ENCODE results near the gene CLPTM1L.
"Not testable (repeated sequence)": the region's sequence is repeated elsewhere in the genome, so short reads cannot be mapped to it uniquely, and the experiment has no call there.

Gene CLPTM1L

GRCh38 chr5:1338506-1339070 is 6.3 kb downstream of the CLPTM1L start:
- no peak for DNase-seq

DNA sequence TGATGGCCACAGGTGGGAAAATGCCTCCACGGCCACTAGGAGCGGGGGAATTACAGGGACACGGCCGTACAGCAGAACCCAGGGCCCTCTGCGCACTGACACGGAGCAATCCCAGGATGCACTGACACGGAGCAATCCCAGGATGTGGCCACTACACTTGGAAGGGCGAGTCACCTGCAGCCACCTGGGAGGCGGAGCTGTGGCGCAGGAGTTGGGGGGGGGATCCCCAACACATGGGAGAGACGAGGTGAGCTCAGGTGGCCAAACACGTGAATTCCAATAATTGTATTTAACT is 6.8 kb downstream of the CLPTM1L start:
- DNase-seq, result no peak

DNA sequence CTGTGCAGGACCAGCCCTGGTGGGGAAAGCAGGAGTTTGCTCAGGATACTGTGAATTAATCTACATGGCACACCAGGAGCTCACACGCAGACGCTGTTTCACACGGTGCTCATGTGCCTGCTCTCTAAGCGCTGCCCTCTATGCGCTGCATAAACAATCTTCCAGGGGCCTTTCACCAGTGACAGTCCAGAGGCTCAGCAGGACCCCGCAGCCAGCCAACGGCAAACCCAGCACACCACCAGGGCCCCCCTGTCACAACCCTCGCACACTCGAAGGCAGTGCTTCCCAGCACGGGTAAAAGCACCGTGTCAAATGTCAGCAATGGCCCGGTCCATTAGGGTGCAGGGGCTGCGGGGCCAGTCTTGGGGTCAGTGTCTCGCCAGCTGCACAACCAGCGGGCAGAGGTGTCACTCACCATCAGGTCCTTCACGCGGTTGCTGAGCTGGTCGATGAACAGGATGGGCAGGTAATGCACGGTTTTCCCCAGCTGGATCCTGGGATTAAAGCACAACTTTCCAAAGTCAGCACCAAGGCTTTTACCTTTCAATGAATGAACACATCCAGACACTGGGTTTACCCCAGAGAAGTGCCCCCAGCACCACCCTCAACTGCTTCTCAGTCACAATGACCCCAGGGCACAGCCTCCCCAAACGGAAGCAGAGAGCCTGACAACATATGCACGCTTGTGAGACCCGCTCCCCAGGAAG is 7.3 kb downstream of the CLPTM1L start:
- no peak for DNase-seq

DNA sequence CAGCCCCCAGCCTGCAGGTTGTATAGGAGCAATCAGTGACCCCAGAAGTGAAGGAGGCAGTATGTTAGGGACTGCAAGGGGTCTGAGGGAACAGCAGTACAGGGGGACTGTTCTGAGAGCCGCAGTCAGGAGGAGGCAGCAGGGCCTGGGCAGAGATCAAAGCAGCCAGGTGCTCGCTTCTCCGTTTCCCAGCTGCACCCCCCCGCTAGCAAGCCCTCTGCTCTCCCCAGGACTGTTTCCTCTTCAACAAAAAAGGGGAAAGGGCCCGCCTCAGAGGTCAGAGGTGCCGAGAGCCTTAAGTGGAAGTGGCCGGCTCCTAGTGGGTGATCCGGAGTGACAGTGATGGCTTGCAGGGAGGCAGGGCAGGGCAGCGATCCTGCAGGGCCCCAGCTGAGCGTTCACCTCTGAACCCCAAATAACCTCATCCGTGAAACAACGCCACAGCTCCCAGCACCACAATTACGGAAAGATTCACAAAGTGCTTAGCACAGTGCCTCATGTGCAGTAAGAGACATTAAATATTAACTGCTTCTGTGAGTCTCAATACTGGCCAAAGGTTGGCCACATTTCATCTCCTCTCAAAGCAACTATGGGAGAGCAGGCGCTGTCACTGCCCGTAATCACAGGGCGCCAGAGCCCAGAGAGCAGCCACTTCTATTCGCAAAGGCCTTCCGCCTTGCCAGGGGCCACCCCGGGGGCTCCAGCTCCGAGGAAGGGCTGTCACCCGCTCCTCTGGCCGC is 8.0 kb downstream of the CLPTM1L start:
- no peak for DNase-seq

DNA sequence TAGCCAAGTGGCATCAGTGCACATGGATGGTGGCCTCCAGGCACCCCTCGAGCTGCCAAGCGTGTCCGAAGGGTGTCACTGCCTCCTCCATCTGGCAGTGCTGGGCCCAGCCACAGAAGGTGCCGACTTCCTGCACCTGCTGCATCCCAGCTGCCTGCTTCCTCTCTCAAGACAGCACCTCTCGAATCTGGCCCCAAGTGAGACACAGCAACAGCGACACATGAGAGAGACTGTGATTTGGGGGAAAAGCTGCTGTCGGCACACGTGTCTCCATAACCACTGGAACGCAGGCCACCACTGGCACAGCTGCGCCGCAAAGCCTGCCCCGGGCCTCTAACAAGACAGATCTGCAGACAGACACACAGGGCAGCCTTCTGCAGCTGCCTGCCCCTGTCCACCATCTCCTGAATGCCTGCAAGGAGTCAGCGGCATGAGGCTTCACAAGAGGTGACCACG is 8.8 kb downstream of the CLPTM1L start:
- no peak for DNase-seq

DNA sequence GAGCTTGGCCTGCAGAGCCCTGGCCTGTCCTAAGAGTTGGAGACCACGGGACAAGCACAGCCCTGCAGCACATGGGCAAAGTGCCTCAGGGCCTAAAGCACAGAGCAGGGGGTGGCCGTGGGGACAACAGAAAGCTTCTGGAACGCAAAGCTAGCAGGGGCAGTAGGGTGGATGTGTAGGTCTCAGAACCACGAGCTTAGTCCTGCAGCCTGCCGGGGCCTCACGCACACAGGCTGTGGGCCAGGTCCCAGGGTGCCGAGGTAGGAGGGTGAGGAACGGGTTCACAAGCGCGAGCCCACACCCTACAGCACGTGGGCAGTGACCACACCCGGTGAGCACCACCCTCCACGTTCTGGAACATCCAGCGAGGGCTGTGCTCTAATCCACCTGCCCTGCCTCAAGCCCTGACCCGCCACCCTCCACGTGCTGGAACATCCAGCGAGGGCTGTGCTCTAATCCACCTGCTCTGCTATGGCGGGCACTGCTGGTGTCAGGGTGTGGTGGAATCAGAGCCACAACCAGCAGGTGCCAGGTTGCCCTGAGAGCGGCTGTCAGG is 9.3 kb downstream of the CLPTM1L start:
- DNase-seq, result no peak

GRCh38 chr5:1334831-1335539 is 9.9 kb downstream of the CLPTM1L start:
- DNase-seq, result no peak

GRCh38 chr5:1333986-1334385 is 10.9 kb downstream of the CLPTM1L start:
- no peak for DNase-seq

GRCh38 chr5:1333286-1333685 is 11.6 kb downstream of the CLPTM1L start:
- DNase-seq, result not testable (repeated sequence)

GRCh38 chr5:1332461-1333001 is 12.4 kb downstream of the CLPTM1L start:
- DNase-seq, result no peak

DNA sequence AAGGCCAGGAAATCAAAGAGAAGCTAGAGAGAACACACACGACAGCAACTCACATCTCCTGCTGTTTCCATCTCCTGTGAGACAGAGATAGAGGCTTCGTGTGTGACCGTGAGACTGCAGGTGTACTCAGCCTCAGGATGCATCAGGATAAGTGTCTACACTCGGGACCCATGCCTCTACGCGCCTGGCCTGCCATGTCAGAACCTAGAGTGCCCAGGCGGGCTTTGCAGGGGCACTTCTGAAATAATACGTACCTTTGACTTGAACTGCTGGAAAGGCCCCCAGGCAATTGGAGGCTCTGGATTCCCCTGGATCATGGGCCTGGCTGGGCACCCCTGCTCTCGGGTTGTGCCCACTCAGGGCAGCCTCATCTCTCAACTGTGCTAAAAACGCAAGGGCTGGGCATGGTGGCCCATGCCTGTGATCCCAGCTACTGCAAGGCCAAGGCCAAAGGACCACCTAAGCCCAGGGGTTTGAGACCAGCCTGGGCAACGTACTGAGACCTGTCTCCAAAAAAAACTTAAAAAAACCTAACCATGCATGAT is 13.0 kb downstream of the CLPTM1L start:
- DNase-seq, result no peak

DNA sequence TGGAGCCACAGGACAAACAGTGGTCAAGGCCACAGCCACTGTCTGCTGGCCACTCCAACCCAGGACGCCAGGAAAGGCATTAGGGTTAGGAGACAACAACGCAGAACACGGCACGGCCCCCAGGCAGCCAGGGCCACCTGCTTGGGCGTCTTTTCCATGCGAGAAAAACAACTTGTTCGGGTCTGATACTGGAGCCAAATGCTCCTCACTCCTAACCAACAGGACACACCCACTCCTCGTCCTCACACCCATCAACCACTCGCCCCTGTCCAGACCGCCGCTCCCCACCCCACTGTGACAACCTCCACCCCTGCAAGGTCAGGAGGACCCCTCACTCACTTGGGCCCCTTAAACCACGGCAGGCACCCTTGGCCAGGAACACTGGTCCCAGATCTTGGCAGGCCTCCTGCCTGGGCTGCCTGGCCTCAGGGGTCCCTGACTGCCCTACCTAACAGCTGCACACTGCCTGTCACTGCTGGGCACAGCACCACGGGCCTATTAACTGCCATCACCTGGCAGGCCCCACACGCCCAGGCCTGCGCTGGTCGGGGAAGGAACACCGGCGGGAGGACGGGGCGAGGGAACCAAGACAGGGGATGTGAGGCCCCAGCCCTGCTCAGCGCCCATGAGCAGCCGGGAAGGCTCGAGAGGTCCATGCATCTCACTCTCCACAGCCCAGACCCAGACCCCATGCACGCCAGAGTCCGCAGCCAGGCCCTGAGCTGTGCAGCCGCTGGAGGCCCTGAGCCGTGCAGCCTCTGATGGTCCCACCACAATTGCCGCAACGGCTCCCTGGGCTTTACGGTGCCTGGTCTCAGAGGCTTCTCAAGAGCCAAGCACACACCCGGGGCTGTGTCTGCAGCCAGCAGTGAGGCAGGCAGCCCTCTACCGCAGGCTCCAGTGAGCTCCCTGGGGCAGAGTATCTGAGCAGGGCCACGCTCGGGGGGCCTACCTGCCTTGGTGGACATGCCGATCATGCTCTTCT is 13.8 kb downstream of the CLPTM1L start:
- DNase-seq, result no peak

DNA sequence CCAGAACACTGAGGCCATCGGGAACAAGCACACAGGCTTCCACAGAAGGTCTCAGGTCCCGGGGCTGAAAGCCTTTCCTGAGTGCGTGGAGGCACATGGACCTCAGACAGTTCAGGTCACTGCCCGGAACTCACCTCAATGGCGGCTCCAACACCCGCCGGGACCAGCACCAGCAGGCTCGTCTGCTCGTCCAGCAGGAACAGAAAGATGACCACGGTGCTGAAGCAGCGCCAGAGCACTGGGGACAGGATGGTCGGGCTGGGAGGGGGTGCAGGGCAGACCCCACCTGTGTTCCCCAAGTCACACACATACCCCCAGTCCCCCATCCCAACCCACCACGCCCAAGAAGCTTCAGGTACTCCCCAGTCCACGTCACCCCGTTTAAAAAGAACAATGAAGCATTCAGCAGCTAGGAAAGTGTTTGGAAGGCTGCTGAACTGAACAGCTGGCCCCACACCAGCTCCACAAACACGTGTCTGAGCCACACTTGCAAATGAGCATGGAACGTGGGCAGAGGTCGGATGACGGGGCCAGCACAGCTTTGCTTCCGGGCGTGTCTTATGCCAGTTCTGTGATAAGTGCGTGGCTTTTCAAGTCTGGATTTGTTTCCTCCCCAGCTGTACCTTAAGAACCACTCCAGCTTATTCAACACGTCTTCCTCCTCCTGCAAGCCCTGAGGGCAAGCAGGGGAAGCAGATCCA is 14.6 kb downstream of the CLPTM1L start:
- no peak for DNase-seq

- no peak for DNase-seq
These were observed 15.8 kb downstream of the CLPTM1L start for GRCh38 chr5:1329111-1329579.

- DNase-seq, result not testable (repeated sequence)
These were observed 16.4 kb downstream of the CLPTM1L start for GRCh38 chr5:1328237-1329110.

DNA sequence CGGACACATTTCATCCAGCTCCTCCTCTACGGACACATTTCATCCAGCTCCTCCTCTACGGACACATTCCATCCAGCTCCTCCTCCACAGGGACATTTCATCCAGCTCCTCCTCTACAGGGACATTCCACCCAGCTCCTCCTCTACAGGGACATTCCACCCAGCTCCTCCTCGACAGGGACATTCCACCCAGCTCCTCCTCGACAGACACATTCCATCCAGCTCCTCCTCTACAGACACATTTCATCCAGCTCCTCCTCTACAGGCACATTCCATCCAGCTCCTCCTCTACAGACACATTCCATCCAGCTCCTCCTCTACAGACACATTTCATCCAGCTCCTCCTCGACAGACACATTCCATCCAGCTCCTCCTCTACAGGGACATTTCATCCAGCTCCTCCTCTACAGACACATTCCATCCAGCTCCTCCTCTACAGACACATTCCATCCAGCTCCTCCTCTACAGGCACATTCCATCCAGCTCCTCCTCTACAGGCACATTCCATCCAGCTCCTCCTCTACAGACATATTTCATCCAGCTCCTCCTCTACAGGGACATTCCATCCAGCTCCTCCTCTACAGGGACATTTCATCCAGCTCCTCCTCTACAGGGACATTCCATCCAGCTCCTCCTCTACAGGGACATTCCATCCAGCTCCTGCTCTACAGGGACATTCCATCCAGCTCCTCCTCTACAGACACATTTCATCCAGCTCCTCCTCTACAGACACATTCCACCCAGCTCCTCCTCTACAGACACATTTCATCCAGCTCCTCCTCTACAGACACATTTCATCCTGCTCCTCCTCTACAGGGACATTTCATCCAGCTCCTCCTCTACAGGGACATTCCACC is 17.8 kb downstream of the CLPTM1L start:
- not testable (repeated sequence) for DNase-seq

GRCh38 chr5:1326532-1326875 is 18.4 kb downstream of the CLPTM1L start:
- DNase-seq, result not testable (repeated sequence)

DNA sequence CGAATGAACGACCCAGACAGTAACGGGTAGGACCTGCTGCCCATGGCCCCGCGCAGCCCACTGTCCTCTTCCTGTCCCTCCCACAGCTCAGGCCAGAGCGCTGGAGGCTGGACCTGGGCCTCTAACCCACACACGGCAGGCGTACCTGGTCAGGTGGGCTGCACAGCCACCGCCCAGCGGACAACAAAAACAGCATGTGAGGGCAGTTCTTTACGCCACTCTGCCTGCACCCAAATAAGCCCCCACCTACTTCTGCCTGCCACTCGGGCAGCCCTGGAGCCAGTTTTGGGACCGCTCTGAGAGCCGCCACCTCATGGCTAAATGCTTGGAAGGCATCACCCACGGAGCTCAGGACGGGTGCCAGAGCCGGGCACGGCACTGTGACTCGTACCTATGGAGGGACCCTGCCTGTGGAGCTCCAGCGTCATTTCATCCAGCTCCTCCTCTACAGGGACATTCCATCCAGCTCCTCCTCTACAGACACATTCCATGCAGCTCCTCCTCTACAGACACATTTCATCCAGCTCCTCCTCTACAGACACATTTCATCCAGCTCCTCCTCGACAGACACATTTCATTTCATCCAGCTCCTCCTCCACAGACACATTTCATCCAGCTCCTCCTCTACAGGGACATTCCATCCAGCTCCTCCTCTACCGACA is 18.9 kb downstream of the CLPTM1L start:
- DNase-seq, result no peak
